WI38 (cell line): ENCODE data around the gene ZNF778.
A peak's percentile ranks its signal among the peaks of the same experiment; 100 is the strongest.

Experiments
- H3K4me3 ChIP-seq: 2 replicates; pipeline ENCODE4 v1.5.1; 2011; ENCODE audit warnings: low read depth, mild to moderate bottlenecking, control low read depth, low read length
- CTCF ChIP-seq: IDR thresholded peaks from 2 replicates; pipeline ENCODE4 v1.5.1; 2012; ENCODE audit warnings: low read depth, mild to moderate bottlenecking, control low read depth, low read length

The ZNF778 gene

GRCh38 chr16:89217388-89218191 lies at the start of gene ZNF778:
TSS of gene ZNF778 (plus strand) at chr16:89217703. CDS start at chr16:89221128, 3,425 bp downstream.
- no peak for TF ChIP-seq CTCF
- H3K4me3 ChIP-seq = peak within 1 kb of the TSS; percentile 96

- no peak for TF ChIP-seq CTCF
- H3K4me3 ChIP-seq = no peak overlapping the region
Observed at GRCh38 chr16:89168381-89169189, 48.9 kb upstream of the ZNF778 start.

GRCh38 chr16:89169778-89170177 lies 47.7 kb upstream of the ZNF778 start:
- TF ChIP-seq CTCF = no peak
- H3K4me3 ChIP-seq = no peak overlapping the region

- TF ChIP-seq CTCF = no peak
- H3K4me3 ChIP-seq = no peak overlapping the region
Observed at GRCh38 chr16:89170346-89171215, 46.9 kb upstream of the ZNF778 start.

GRCh38 chr16:89171216-89172170 lies 46.0 kb upstream of the ZNF778 start, which contains the start of gene CDH15:
TSS of gene CDH15 (plus strand) at chr16:89171748. CDS start at chr16:89171832, 84 bp downstream.
- no peak for TF ChIP-seq CTCF
- H3K4me3 ChIP-seq = no peak within 1 kb of the TSS

- H3K4me3 ChIP-seq = no peak overlapping the region
Observed at GRCh38 chr16:89172171-89172527, 45.4 kb upstream of the ZNF778 start.

More at GRCh38 chr16:89172171-89172527, 45.4 kb upstream of the ZNF778 start:
- no peak for TF ChIP-seq CTCF
